Airway epithelial cell (primary cell): ENCODE results near the gene SOX21. TPM values are rescaled to one million over a fixed set of nuclear protein-coding genes. Genes with fewer than 3 reads are reported as not detected.

Experiments used
- total RNA-seq: library from RNA; depleted of rRNA; stranded (reverse); fragments of >200 nt; gene quantifications from 2 replicates; pipeline ENCODE4 v1.2.3, GENCODE V29; 2015

The SOX21 gene
- total RNA-seq = 5.7 and 6.2 TPM in 2 replicates

GRCh38 chr13:94712287-94712811 is at the start of gene SOX21:
Gene SOX21, minus strand, starts transcription at chr13:94712545. Its CDS starts 496 bp downstream, at chr13:94712049.

Other genes starting within 250 kb of the SOX21 start
- gene DCT, start 232.9 kb downstream of the SOX21 start, total RNA-seq = not detected in 2 replicates
- gene TGDS, start 116.4 kb downstream of the SOX21 start, total RNA-seq = 7.2 and 10.9 TPM in 2 replicates
- 3.9 and 7.3 TPM in 2 replicates for gene GPR180, start 110.7 kb downstream of the SOX21 start, total RNA-seq